Thyroid gland (tissue), 4 donors: ENCODE data around the gene ITGA1.

ENCODE experiments used
- POLR2A ChIP-seq, 2 donors: fragments of 450-650 bp; IDR thresholded peaks; one replicate each; pipeline ENCODE4 v1.6.1; 2017; ENCODE audit warnings: antibody characterized with exemption in 2 of 2, mild to moderate bottlenecking in 2 of 2, moderate library complexity in 1 of 2
- TF ChIP-seq, protein P1 (sequence below), 6 experiments: fragments of 200-600 bp in 3 of 6; fragments of 450-650 bp in 3 of 6; sonication (generic) in 3 of 6; IDR thresholded peaks; one replicate each; pipeline ENCODE4 v1.5.1; 2016 to 2019; ENCODE audit warnings: antibody characterized with exemption in 6 of 6, mild to moderate bottlenecking in 2 of 6, inconsistent platforms in 1 of 6, moderate library complexity in 1 of 6

DNA sequence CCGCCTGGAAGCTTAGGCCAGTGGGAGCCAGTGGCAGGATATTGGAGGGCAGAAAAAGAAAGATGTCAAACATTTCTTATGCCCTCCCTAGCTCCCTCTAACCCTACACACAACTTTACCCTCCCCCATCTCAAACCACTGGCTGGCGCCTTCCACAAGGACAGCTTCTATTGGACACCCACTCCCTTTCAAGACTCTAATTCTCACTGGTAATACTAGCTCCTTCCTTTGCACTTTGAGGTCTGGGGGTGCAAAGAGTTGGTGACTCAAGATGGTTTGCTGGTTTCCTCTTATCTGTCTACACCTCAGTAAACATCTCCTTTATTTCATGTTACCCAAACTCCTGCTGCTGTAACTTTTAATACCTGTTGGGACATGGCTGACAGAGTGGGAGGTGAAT lies 11.6 kb upstream of the ITGA1 start:
- no peak for TF ChIP-seq POLR2A (IDR thresholded peaks at IDR 0.05)
- TF ChIP-seq, protein P1, sequence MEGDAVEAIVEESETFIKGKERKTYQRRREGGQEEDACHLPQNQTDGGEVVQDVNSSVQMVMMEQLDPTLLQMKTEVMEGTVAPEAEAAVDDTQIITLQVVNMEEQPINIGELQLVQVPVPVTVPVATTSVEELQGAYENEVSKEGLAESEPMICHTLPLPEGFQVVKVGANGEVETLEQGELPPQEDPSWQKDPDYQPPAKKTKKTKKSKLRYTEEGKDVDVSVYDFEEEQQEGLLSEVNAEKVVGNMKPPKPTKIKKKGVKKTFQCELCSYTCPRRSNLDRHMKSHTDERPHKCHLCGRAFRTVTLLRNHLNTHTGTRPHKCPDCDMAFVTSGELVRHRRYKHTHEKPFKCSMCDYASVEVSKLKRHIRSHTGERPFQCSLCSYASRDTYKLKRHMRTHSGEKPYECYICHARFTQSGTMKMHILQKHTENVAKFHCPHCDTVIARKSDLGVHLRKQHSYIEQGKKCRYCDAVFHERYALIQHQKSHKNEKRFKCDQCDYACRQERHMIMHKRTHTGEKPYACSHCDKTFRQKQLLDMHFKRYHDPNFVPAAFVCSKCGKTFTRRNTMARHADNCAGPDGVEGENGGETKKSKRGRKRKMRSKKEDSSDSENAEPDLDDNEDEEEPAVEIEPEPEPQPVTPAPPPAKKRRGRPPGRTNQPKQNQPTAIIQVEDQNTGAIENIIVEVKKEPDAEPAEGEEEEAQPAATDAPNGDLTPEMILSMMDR (IDR thresholded peaks at IDR 0.05): no peak
